ENCODE measurements around the gene RXFP2.

RXFP2 gene

GRCh38 chr13:31824705-31825517 lies 85.6 kb downstream of the RXFP2 start:
- peak; percentile 7 for DNase-seq (ENCODE audit: low spot score)

GRCh38 chr13:31826521-31826920 lies 87.2 kb downstream of the RXFP2 start:
- DNase-seq (ENCODE audit: low spot score), result no peak

- no peak for DNase-seq (ENCODE audit: low spot score)
These were observed 88.4 kb downstream of the RXFP2 start for GRCh38 chr13:31827707-31828106.

- DNase-seq (ENCODE audit: low spot score), result no peak
These were observed 96.6 kb downstream of the RXFP2 start for GRCh38 chr13:31835932-31836331.

- DNase-seq (ENCODE audit: low spot score), result no peak
These were observed 103.7 kb downstream of the RXFP2 start for GRCh38 chr13:31843044-31843443.

- peak; percentile 81 for DNase-seq (ENCODE audit: low spot score)
These were observed 107.0 kb downstream of the RXFP2 start for GRCh38 chr13:31846182-31846938.

- no peak for DNase-seq (ENCODE audit: low spot score)
These were observed 107.8 kb downstream of the RXFP2 start for GRCh38 chr13:31846961-31847752.

GRCh38 chr13:31848621-31849020 lies 109.3 kb downstream of the RXFP2 start:
- DNase-seq (ENCODE audit: low spot score), result no peak

GRCh38 chr13:31849206-31849605 lies 109.9 kb downstream of the RXFP2 start:
- no peak for DNase-seq (ENCODE audit: low spot score)

- no peak for DNase-seq (ENCODE audit: low spot score)
These were observed 110.8 kb downstream of the RXFP2 start for GRCh38 chr13:31850041-31850555.

- no peak for DNase-seq (ENCODE audit: low spot score)
These were observed 111.9 kb downstream of the RXFP2 start for GRCh38 chr13:31851216-31851615.
